Endothelial cell (in vitro differentiated cells): ENCODE data around the gene CDH19. TPM values are rescaled to one million over a fixed set of nuclear protein-coding genes. Genes with fewer than 3 reads are reported as not detected.

Experiments
- DNase-seq: peaks from one replicate; pipeline ENCODE4 v3.0.0; 2021; ENCODE audit warnings: low spot score
- H3K27ac Mint-ChIP-seq: one replicate; pipeline ENCODE4 v1.8.0; 2021; ENCODE audit warnings: mixed read lengths, inconsistent platforms; ENCODE audit not compliant: unreplicated experiment
- H3K27me3 Mint-ChIP-seq: one replicate; pipeline ENCODE4 v1.8.0; 2021; ENCODE audit warnings: mild to moderate bottlenecking, moderate library complexity, mixed read lengths, inconsistent platforms; ENCODE audit not compliant: unreplicated experiment
- H3K36me3 Mint-ChIP-seq: one replicate; pipeline ENCODE4 v1.8.0; 2021; ENCODE audit warnings: mild to moderate bottlenecking, low read depth, mixed read lengths, inconsistent platforms; ENCODE audit not compliant: unreplicated experiment
- H3K4me1 Mint-ChIP-seq: one replicate; pipeline ENCODE4 v1.8.0; 2021; ENCODE audit warnings: mild to moderate bottlenecking, mixed read lengths, inconsistent platforms; ENCODE audit not compliant: unreplicated experiment
- H3K4me3 Mint-ChIP-seq: one replicate; pipeline ENCODE4 v1.8.0; 2021; ENCODE audit warnings: mild to moderate bottlenecking, mixed read lengths, inconsistent platforms; ENCODE audit not compliant: unreplicated experiment
- H3K9me3 Mint-ChIP-seq: one replicate; pipeline ENCODE4 v1.8.0; 2021; ENCODE audit warnings: mixed read lengths, inconsistent platforms; ENCODE audit not compliant: unreplicated experiment
- CTCF ChIP-seq: fragments of 200-600 bp; sonication (generic); IDR thresholded peaks from one replicate; pipeline ENCODE4 v1.5.0; 2021; ENCODE audit warnings: antibody characterized with exemption; ENCODE audit not compliant: unreplicated experiment
- long read RNA-seq: library from polyadenylated mRNA; unstranded; transcript quantifications from one replicate; pipeline ENCODE4 v2.0.0, GENCODE V29; 2020; ENCODE audit not compliant: unreplicated experiment
- total RNA-seq: library from RNA; stranded (reverse); fragmentation: NEBNext Ultra II Directional; extraction: Animal tissue kit (Norgen Biotek cat#: 25700); gene quantifications from one replicate; pipeline ENCODE4 v1.2.1, GENCODE V29; 2021; ENCODE audit not compliant: unreplicated experiment

CDH19 gene, protein sequence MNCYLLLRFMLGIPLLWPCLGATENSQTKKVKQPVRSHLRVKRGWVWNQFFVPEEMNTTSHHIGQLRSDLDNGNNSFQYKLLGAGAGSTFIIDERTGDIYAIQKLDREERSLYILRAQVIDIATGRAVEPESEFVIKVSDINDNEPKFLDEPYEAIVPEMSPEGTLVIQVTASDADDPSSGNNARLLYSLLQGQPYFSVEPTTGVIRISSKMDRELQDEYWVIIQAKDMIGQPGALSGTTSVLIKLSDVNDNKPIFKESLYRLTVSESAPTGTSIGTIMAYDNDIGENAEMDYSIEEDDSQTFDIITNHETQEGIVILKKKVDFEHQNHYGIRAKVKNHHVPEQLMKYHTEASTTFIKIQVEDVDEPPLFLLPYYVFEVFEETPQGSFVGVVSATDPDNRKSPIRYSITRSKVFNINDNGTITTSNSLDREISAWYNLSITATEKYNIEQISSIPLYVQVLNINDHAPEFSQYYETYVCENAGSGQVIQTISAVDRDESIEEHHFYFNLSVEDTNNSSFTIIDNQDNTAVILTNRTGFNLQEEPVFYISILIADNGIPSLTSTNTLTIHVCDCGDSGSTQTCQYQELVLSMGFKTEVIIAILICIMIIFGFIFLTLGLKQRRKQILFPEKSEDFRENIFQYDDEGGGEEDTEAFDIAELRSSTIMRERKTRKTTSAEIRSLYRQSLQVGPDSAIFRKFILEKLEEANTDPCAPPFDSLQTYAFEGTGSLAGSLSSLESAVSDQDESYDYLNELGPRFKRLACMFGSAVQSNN
- total RNA-seq: not detected
- long read RNA-seq: 0 reads

DNA sequence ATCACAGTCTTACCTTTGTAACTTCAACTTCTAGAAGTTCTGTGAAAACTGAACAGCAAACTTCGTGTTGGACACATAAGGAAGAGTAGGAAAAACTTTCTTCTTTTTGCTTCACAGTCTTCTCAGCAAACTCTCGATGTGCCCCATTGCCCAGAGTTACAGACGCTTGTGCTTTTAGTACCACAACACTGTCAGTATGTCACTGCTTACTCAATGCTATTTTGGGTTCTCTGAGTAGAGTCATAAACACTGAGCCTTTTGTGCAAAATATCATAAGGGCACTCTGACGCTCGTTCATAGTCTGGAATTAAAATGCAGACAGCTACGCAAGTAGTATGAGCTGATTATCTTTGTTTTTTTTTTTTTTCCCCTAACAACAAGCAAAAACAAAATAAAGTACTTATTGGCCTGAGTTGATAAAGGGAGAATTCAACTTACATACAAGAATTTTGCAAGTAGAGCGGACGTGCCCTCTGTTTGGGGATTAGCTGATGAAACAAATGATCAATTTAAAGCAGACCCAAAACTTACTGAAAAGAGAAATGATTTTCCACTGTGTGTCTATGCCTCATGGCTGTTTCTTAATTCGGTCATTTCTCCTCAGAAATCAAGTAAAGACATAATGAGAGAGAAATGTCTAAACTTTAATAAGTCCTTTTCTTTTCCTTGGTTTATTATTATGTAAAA, at the start of gene CDH19:
Gene CDH19, minus strand, starts transcription at position 150 of the 687 bp plus-strand sequence. CDS start 31,886 bp downstream, outside the sequence.
- Mint-ChIP-seq H3K9me3 (no peaks in the 10 kb centered on the region), H3K4me3 (no peak within 1 kb of the TSS), H3K27me3 (no peaks in the 10 kb centered on the region), H3K36me3 (no peaks in the 10 kb centered on the region), H3K27ac (no peak within 1 kb of the TSS), H3K4me1 (no peaks in the 10 kb centered on the region)
- TF ChIP-seq CTCF: no peak
- DNase-seq: no peak

DNA sequence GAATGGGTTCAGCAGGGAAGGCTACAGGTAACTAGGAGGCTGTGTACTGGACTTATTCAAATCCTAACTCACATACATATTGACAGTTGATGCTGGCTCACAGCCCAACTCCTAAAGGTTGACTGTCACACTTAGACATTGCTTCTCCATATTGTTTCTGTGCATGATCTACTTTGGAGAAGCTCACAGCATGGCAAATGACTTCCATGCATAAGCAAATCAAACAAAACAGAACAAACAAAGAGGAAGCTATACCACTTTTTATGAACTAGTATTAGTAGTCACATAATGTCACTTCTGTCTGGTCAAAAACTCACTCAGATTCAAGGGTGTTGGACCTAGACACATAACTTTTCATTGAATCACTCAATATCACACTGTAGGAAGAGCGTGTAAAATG, 43.8 kb upstream of the CDH19 start:
- TF ChIP-seq CTCF: no peak
- Mint-ChIP-seq H3K36me3 (no peaks in the 10 kb centered on the region), H3K9me3 (no peaks in the 10 kb centered on the region), H3K4me1 (no peaks in the 10 kb centered on the region), H3K27me3 (no peaks in the 10 kb centered on the region), H3K4me3 (no peak overlapping the region), H3K27ac (no peak overlapping the region)
- DNase-seq: no peak

GRCh38 chr18:66646609-66647008, 42.7 kb upstream of the CDH19 start:
- no peak for DNase-seq
- Mint-ChIP-seq H3K27me3 (no peaks in the 10 kb centered on the region), H3K36me3 (no peaks in the 10 kb centered on the region), H3K4me1 (no peaks in the 10 kb centered on the region), H3K9me3 (no peaks in the 10 kb centered on the region), H3K27ac (no peak overlapping the region), H3K4me3 (no peak overlapping the region)
- TF ChIP-seq CTCF: no peak

DNA sequence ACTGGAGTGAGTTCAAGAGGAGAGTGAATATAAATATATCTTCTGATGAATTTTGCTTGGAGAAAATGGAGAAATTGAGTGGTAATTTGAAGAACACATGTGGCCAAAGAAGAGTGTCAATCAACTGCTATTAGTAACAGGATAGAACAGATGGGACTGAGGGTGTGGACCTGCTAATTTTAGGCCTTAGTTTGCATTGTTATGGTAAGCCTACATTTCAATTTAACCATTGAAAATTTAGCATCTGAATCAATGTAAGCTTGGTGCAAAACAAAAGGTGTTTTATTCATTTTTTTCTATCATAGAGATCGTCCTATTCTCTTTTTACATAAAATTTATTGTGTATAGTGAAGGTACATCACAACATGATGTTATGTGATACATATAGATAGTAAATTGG, 42.1 kb upstream of the CDH19 start:
- Mint-ChIP-seq H3K9me3 (no peaks in the 10 kb centered on the region), H3K4me3 (no peak overlapping the region), H3K27me3 (no peaks in the 10 kb centered on the region), H3K4me1 (no peaks in the 10 kb centered on the region), H3K36me3 (no peaks in the 10 kb centered on the region), H3K27ac (no peak overlapping the region)
- DNase-seq: no peak
- no peak for TF ChIP-seq CTCF
